ENCODE results near the gene DMRTB1. TPM values are rescaled to one million over a fixed set of nuclear protein-coding genes. Genes with fewer than 3 reads are reported as not detected.

DMRTB1 gene
- total RNA-seq, 1 donor from 2014 or later: not detected

DNA sequence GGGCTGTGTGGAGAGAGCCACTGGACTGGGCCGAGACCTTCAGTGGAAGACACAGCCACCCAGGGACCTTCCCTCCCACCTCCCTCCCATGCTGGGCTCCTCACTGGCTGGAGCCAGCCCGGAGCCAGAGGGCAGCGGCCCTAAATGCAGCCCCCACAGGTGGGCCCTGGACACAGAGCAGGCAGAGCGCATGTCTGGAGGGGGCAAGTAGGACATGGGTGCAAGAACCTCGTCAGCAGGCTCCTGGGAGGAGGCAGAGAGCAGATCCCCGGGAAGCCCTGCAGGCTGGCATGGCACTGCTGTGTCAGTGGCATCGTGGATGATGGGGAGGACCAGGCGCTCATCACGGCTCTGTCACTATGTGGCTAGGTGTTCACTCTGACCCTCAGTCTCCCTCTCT, 45.7 kb downstream of the DMRTB1 start:
- H3K36me3 Mint-ChIP-seq: no peaks in the 10 kb centered on the region
- peaks cover 57% of the 10 kb centered on the region for H3K4me1 ChIP-seq

GRCh38 chr1:53505401-53505800, 46.2 kb downstream of the DMRTB1 start:
- no peaks in the 10 kb centered on the region for H3K79me2 ChIP-seq (ENCODE audit: low read depth)
- Mint-ChIP-seq H3K27me3 (ENCODE audit: insufficient read depth, low read depth) (peaks cover 9% of the 10 kb centered on the region), H3K4me1 (peaks cover 50% of the 10 kb centered on the region), H3K27ac (peak overlapping the region; percentile 89), H3K4me3 (no peak overlapping the region), H3K9me3 (no peaks in the 10 kb centered on the region), H3K36me3 (no peaks in the 10 kb centered on the region)
- no peaks in the 10 kb centered on the region for H3K36me3 ChIP-seq
- TF ChIP-seq EZH2phosphoT487 (IDR thresholded peaks at IDR 0.05) (no peak), CTCF (IDR thresholded peaks at IDR 0.05) (no peak), EZH2 (IDR thresholded peaks at IDR 0.05) (no peak)
- no peak for DNase-seq (ENCODE audit: low spot score)
- peaks cover 53% of the 10 kb centered on the region for H3K4me1 ChIP-seq
- H3K4me3 ChIP-seq: no peak overlapping the region
- H4K20me1 ChIP-seq (ENCODE audit: low read depth): no peaks in the 10 kb centered on the region
- peaks cover 23% of the 10 kb centered on the region for H3F3A ChIP-seq (ENCODE audit: low read depth)
- no peak overlapping the region for H3K9ac ChIP-seq
- no peaks in the 10 kb centered on the region for H3K9me3 ChIP-seq (ENCODE audit: low read depth)
- no peak overlapping the region for H2AFZ ChIP-seq (replicated peaks)
- no peak overlapping the region for H3K27ac ChIP-seq
- no peak overlapping the region for H3K4me2 ChIP-seq
- H3K27me3 ChIP-seq: no peaks in the 10 kb centered on the region

More for the DNA sequence above, 45.7 kb downstream of the DMRTB1 start:
- no peak overlapping the region for H3K4me2 ChIP-seq
- H3K27ac ChIP-seq: no peak overlapping the region
- no peaks in the 10 kb centered on the region for H3K79me2 ChIP-seq (ENCODE audit: low read depth)
- peaks cover 23% of the 10 kb centered on the region for H3F3A ChIP-seq (ENCODE audit: low read depth)
- H3K36me3 ChIP-seq: no peaks in the 10 kb centered on the region
- H3K27me3 ChIP-seq: no peaks in the 10 kb centered on the region
- DNase-seq (ENCODE audit: low spot score): no peak
- Mint-ChIP-seq H3K4me3 (no peak overlapping the region), H3K4me1 (peaks cover 53% of the 10 kb centered on the region), H3K27ac (peak overlapping the region; percentile 89), H3K27me3 (ENCODE audit: insufficient read depth, low read depth) (peaks cover 9% of the 10 kb centered on the region), H3K9me3 (no peaks in the 10 kb centered on the region)
- H3K4me3 ChIP-seq: no peak overlapping the region
- TF ChIP-seq EZH2 (IDR thresholded peaks at IDR 0.05) (no peak), EZH2phosphoT487 (IDR thresholded peaks at IDR 0.05) (no peak), CTCF (IDR thresholded peaks at IDR 0.05) (no peak)
- H3K9me3 ChIP-seq (ENCODE audit: low read depth): no peaks in the 10 kb centered on the region
- H3K9ac ChIP-seq: no peak overlapping the region
- H4K20me1 ChIP-seq (ENCODE audit: low read depth): no peaks in the 10 kb centered on the region
- H2AFZ ChIP-seq (replicated peaks): no peak overlapping the region

DNA sequence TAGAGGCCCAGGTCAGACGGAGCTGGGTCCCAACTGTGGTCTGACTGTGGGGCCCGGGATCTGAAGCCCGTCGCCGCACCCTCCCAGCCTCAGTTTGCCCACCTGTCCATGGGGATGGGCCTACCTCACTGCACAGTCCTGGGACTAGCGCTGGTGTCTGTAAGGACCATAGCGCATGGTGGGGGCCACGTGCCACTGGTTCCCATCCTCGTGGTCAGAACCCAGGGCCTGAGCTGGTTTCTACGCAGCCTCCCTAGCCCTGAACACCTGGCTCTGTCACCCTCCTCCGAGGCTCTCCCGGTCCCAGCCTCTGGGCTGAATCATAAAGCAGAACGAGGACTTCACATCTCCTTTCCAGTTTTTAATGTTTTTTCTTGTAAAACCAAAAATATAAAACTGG, 46.7 kb downstream of the DMRTB1 start:
- TF ChIP-seq CTCF (IDR thresholded peaks at IDR 0.05): no peak
- no peak for TF ChIP-seq EZH2 (IDR thresholded peaks at IDR 0.05)
- TF ChIP-seq EZH2phosphoT487 (IDR thresholded peaks at IDR 0.05): no peak
- no peak overlapping the region for H3K9ac ChIP-seq
- DNase-seq (ENCODE audit: low spot score): no peak
- no peak overlapping the region for H3K4me2 ChIP-seq
- no peak overlapping the region for H2AFZ ChIP-seq (replicated peaks)
- H3K27me3 Mint-ChIP-seq (ENCODE audit: insufficient read depth, low read depth): peaks cover 9% of the 10 kb centered on the region
- peaks cover 50% of the 10 kb centered on the region for H3K4me1 Mint-ChIP-seq
- no peaks in the 10 kb centered on the region for H3K9me3 Mint-ChIP-seq
- no peaks in the 10 kb centered on the region for H3K9me3 ChIP-seq (ENCODE audit: low read depth)
- H4K20me1 ChIP-seq (ENCODE audit: low read depth): no peaks in the 10 kb centered on the region
- no peak overlapping the region for H3K4me3 ChIP-seq
- peaks cover 23% of the 10 kb centered on the region for H3F3A ChIP-seq (ENCODE audit: low read depth)
- H3K36me3 Mint-ChIP-seq: no peaks in the 10 kb centered on the region
- no peaks in the 10 kb centered on the region for H3K27me3 ChIP-seq
- H3K27ac ChIP-seq: no peak overlapping the region
- H3K36me3 ChIP-seq: no peaks in the 10 kb centered on the region
- no peak overlapping the region for H3K4me3 Mint-ChIP-seq
- H3K79me2 ChIP-seq (ENCODE audit: low read depth): no peaks in the 10 kb centered on the region
- H3K27ac Mint-ChIP-seq: peak overlapping the region; percentile 34
- H3K4me1 ChIP-seq: peaks cover 49% of the 10 kb centered on the region

Measured in neural progenitor cell (in vitro differentiated cells).